ENCODE data around the gene CDYL2. TPM values are rescaled to one million over a fixed set of nuclear protein-coding genes. Genes with fewer than 3 reads are reported as not detected.

CDYL2 gene
- total and polyA plus RNA-seq, 4 donors, result 0.46 to 12.8 (median 5.2) TPM

- no peak overlapping the region for H3K27ac ChIP-seq (ENCODE audit: low read depth in 1 of 2, low read length in 2 of 2)
- no peaks in the 10 kb centered on the region for H3K9me3 ChIP-seq (ENCODE audit: control insufficient read depth, low read length)
- no peaks in the 10 kb centered on the region for H3K4me1 ChIP-seq (ENCODE audit: control insufficient read depth in 1 of 2, insufficient read depth in 2 of 2, low read length in 2 of 2)
- WGBS, 2 donors, result 94 to 100% methylated on average over 1 of the region's 1 CpG
- ATAC-seq (ENCODE audit: low FRiP score), result no peak
- no peaks in the 10 kb centered on the region for H3K36me3 ChIP-seq (ENCODE audit: control insufficient read depth in 1 of 2, insufficient read depth in 2 of 2, low read length in 1 of 2)
- intact Hi-C loops (cut with DNase I), result no loop called here
- H3K4me3 ChIP-seq (ENCODE audit: low read length in 2 of 2), result no peak overlapping the region
- no peak for DNase-seq
- H3K27me3 ChIP-seq (ENCODE audit: control insufficient read depth in 1 of 2, insufficient read depth in 2 of 2, low read length in 1 of 2), result no peaks in the 10 kb centered on the region
These were observed 129.5 kb downstream of the CDYL2 start for GRCh38 chr16:80674884-80675283.

- H3K9me3 ChIP-seq (ENCODE audit: control insufficient read depth, low read length), result no peaks in the 10 kb centered on the region
- intact Hi-C loops (cut with DNase I), result no loop called here
- no peaks in the 10 kb centered on the region for H3K4me1 ChIP-seq (ENCODE audit: control insufficient read depth in 1 of 2, insufficient read depth in 2 of 2, low read length in 2 of 2)
- H3K27ac ChIP-seq (ENCODE audit: low read depth in 1 of 2, low read length in 2 of 2), result no peak overlapping the region
- H3K36me3 ChIP-seq (ENCODE audit: control insufficient read depth in 1 of 2, insufficient read depth in 2 of 2, low read length in 1 of 2), result no peaks in the 10 kb centered on the region
- no peak for DNase-seq
- H3K4me3 ChIP-seq (ENCODE audit: low read length in 2 of 2), result no peak overlapping the region
- no peak for ATAC-seq (ENCODE audit: low FRiP score)
- H3K27me3 ChIP-seq (ENCODE audit: control insufficient read depth in 1 of 2, insufficient read depth in 2 of 2, low read length in 1 of 2), result no peaks in the 10 kb centered on the region
These were observed 132.0 kb downstream of the CDYL2 start for GRCh38 chr16:80672379-80672778.

- WGBS, 2 donors, result 49 to 54% methylated on average over 5 of the region's 5 CpGs
- Histone ChIP-seq H3K36me3 (ENCODE audit: control insufficient read depth in 1 of 2, insufficient read depth in 2 of 2, low read length in 1 of 2) (no peaks in the 10 kb centered on the region), H3K4me1 (ENCODE audit: control insufficient read depth in 1 of 2, insufficient read depth in 2 of 2, low read length in 2 of 2) (no peaks in the 10 kb centered on the region), H3K9me3 (ENCODE audit: control insufficient read depth, low read length) (no peaks in the 10 kb centered on the region), H3K4me3 (ENCODE audit: low read length in 2 of 2) (no peak overlapping the region), H3K27ac (ENCODE audit: low read depth in 1 of 2, low read length in 2 of 2) (no peak overlapping the region), H3K27me3 (ENCODE audit: control insufficient read depth in 1 of 2, insufficient read depth in 2 of 2, low read length in 1 of 2) (no peaks in the 10 kb centered on the region)
- intact Hi-C loops (cut with DNase I), result no loop called here
- ATAC-seq (ENCODE audit: low FRiP score) (no peak), DNase-seq (no peak)
These were observed 133.0 kb downstream of the CDYL2 start for GRCh38 chr16:80671281-80671849.

GRCh38 chr16:80670170-80670865 is 134.1 kb downstream of the CDYL2 start:
- Histone ChIP-seq H3K4me1 (ENCODE audit: control insufficient read depth in 1 of 2, insufficient read depth in 2 of 2, low read length in 2 of 2) (no peaks in the 10 kb centered on the region), H3K9me3 (ENCODE audit: control insufficient read depth, low read length) (no peaks in the 10 kb centered on the region), H3K36me3 (ENCODE audit: control insufficient read depth in 1 of 2, insufficient read depth in 2 of 2, low read length in 1 of 2) (no peaks in the 10 kb centered on the region), H3K27ac (ENCODE audit: low read depth in 1 of 2, low read length in 2 of 2) (no peak overlapping the region), H3K4me3 (ENCODE audit: low read length in 2 of 2) (no peak overlapping the region), H3K27me3 (ENCODE audit: control insufficient read depth in 1 of 2, insufficient read depth in 2 of 2, low read length in 1 of 2) (no peaks in the 10 kb centered on the region)
- ATAC-seq (ENCODE audit: low FRiP score) (no peak), DNase-seq (no peak)
- WGBS, 2 donors, result 93% methylated on average over 20 of the region's 20 CpGs
- intact Hi-C loops (cut with DNase I), result no loop called here

GRCh38 chr16:80669673-80670072 is 134.7 kb downstream of the CDYL2 start:
- Histone ChIP-seq H3K27me3 (ENCODE audit: control insufficient read depth in 1 of 2, insufficient read depth in 2 of 2, low read length in 1 of 2) (no peaks in the 10 kb centered on the region), H3K27ac (ENCODE audit: low read depth in 1 of 2, low read length in 2 of 2) (no peak overlapping the region), H3K36me3 (ENCODE audit: control insufficient read depth in 1 of 2, insufficient read depth in 2 of 2, low read length in 1 of 2) (no peaks in the 10 kb centered on the region), H3K9me3 (ENCODE audit: control insufficient read depth, low read length) (no peaks in the 10 kb centered on the region), H3K4me3 (ENCODE audit: low read length in 2 of 2) (no peak overlapping the region), H3K4me1 (ENCODE audit: control insufficient read depth in 1 of 2, insufficient read depth in 2 of 2, low read length in 2 of 2) (no peaks in the 10 kb centered on the region)
- 93 to 97% methylated on average over 6 of the region's 6 CpGs for WGBS, 2 donors
- DNase-seq (no peak), ATAC-seq (ENCODE audit: low FRiP score) (no peak)
- intact Hi-C loops (cut with DNase I), result no loop called here

- ATAC-seq (ENCODE audit: low FRiP score), result no peak
- Histone ChIP-seq H3K4me1 (ENCODE audit: control insufficient read depth in 1 of 2, insufficient read depth in 2 of 2, low read length in 2 of 2) (no peaks in the 10 kb centered on the region), H3K4me3 (ENCODE audit: low read length in 2 of 2) (no peak overlapping the region), H3K36me3 (ENCODE audit: control insufficient read depth in 1 of 2, insufficient read depth in 2 of 2, low read length in 1 of 2) (no peaks in the 10 kb centered on the region), H3K9me3 (ENCODE audit: control insufficient read depth, low read length) (no peaks in the 10 kb centered on the region), H3K27me3 (ENCODE audit: control insufficient read depth in 1 of 2, insufficient read depth in 2 of 2, low read length in 1 of 2) (no peaks in the 10 kb centered on the region), H3K27ac (ENCODE audit: low read depth in 1 of 2, low read length in 2 of 2) (no peak overlapping the region)
- intact Hi-C loops (cut with DNase I), result no loop called here
- 93 to 94% methylated on average over 6 of the region's 6 CpGs for WGBS, 2 donors
- DNase-seq, result no peak
These were observed 136.5 kb downstream of the CDYL2 start for GRCh38 chr16:80667925-80668324.

- no peak for ATAC-seq (ENCODE audit: low FRiP score)
- H3K4me3 ChIP-seq (ENCODE audit: low read length in 2 of 2), result no peak overlapping the region
- no peaks in the 10 kb centered on the region for H3K4me1 ChIP-seq (ENCODE audit: control insufficient read depth in 1 of 2, insufficient read depth in 2 of 2, low read length in 2 of 2)
- DNase-seq, result no peak
- H3K27ac ChIP-seq (ENCODE audit: low read depth in 1 of 2, low read length in 2 of 2), result no peak overlapping the region
- no peaks in the 10 kb centered on the region for H3K36me3 ChIP-seq (ENCODE audit: control insufficient read depth in 1 of 2, insufficient read depth in 2 of 2, low read length in 1 of 2)
- WGBS, 2 donors, result 59 to 66% methylated on average over 4 of the region's 4 CpGs
- H3K27me3 ChIP-seq (ENCODE audit: control insufficient read depth in 1 of 2, insufficient read depth in 2 of 2, low read length in 1 of 2), result no peaks in the 10 kb centered on the region
- no peaks in the 10 kb centered on the region for H3K9me3 ChIP-seq (ENCODE audit: control insufficient read depth, low read length)
- intact Hi-C loops (cut with DNase I), result no loop called here
These were observed 137.2 kb downstream of the CDYL2 start for GRCh38 chr16:80667251-80667560.

GRCh38 chr16:80666378-80667250 is 137.8 kb downstream of the CDYL2 start:
- intact Hi-C loops (cut with DNase I), result no loop called here
- DNase-seq (no peak), ATAC-seq (ENCODE audit: low FRiP score) (no peak)
- Histone ChIP-seq H3K36me3 (ENCODE audit: control insufficient read depth in 1 of 2, insufficient read depth in 2 of 2, low read length in 1 of 2) (no peaks in the 10 kb centered on the region), H3K4me1 (ENCODE audit: control insufficient read depth in 1 of 2, insufficient read depth in 2 of 2, low read length in 2 of 2) (no peaks in the 10 kb centered on the region), H3K4me3 (ENCODE audit: low read length in 2 of 2) (no peak overlapping the region), H3K27ac (ENCODE audit: low read depth in 1 of 2, low read length in 2 of 2) (no peak overlapping the region), H3K9me3 (ENCODE audit: control insufficient read depth, low read length) (no peaks in the 10 kb centered on the region), H3K27me3 (ENCODE audit: control insufficient read depth in 1 of 2, insufficient read depth in 2 of 2, low read length in 1 of 2) (no peaks in the 10 kb centered on the region)
- 75 to 78% methylated on average over 15 of the region's 15 CpGs for WGBS, 2 donors

- Histone ChIP-seq H3K9me3 (ENCODE audit: control insufficient read depth, low read length) (no peaks in the 10 kb centered on the region), H3K4me1 (ENCODE audit: control insufficient read depth in 1 of 2, insufficient read depth in 2 of 2, low read length in 2 of 2) (no peaks in the 10 kb centered on the region), H3K36me3 (ENCODE audit: control insufficient read depth in 1 of 2, insufficient read depth in 2 of 2, low read length in 1 of 2) (no peaks in the 10 kb centered on the region), H3K27me3 (ENCODE audit: control insufficient read depth in 1 of 2, insufficient read depth in 2 of 2, low read length in 1 of 2) (no peaks in the 10 kb centered on the region), H3K27ac (ENCODE audit: low read depth in 1 of 2, low read length in 2 of 2) (no peak overlapping the region), H3K4me3 (ENCODE audit: low read length in 2 of 2) (no peak overlapping the region)
- WGBS, 2 donors, result 93 to 96% methylated on average over 4 of the region's 4 CpGs
- DNase-seq (no peak), ATAC-seq (ENCODE audit: low FRiP score) (no peak)
- intact Hi-C loops (cut with DNase I), result no loop called here
These were observed 139.0 kb downstream of the CDYL2 start for GRCh38 chr16:80665356-80665755.

Data from aorta (tissue), 5 donors.